ENCODE measurements around the gene AHSP.
"Not testable (repeated sequence)": the region's sequence is repeated elsewhere in the genome, so short reads cannot be mapped to it uniquely, and the experiment has no call there.

DNA sequence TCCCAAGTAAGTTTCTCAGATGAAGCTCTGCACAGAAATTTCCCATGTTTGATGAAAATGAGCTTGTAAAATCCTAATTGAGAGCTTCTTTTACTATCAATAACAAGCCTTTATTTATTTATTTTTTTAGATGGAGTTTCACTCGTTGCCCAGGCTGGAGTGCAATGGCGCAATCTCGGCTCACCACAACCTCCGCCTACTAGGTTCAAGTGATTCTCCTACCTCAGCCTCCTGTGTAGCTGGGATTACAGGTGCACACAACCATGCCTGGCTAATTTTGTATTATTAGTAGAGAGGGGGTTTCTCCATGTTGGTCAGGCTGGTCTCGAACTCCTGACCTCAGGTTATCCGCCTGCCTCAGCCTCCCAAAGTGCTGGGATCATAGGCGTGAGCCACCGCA, 24.1 kb upstream of the AHSP start:
- not testable (repeated sequence) for TF ChIP-seq POLR2A (IDR thresholded peaks at IDR 0.05; ENCODE audit: low read depth, low read length); MAFK (IDR thresholded peaks at IDR 0.05; ENCODE audit: low read depth, low read length); NFE2L2 (IDR thresholded peaks at IDR 0.05; ENCODE audit: low read depth, low read length); RAD21 (IDR thresholded peaks at IDR 0.05; ENCODE audit: low read length); FOS (IDR thresholded peaks at IDR 0.05; ENCODE audit: low read depth, low read length); SMC3 (IDR thresholded peaks at IDR 0.05; ENCODE audit: low read depth, low read length); CEBPB (IDR thresholded peaks at IDR 0.05; ENCODE audit: low read depth, low read length); USF2 (IDR thresholded peaks at IDR 0.05; ENCODE audit: low read depth, low read length)
- TF ChIP-seq, protein P1, sequence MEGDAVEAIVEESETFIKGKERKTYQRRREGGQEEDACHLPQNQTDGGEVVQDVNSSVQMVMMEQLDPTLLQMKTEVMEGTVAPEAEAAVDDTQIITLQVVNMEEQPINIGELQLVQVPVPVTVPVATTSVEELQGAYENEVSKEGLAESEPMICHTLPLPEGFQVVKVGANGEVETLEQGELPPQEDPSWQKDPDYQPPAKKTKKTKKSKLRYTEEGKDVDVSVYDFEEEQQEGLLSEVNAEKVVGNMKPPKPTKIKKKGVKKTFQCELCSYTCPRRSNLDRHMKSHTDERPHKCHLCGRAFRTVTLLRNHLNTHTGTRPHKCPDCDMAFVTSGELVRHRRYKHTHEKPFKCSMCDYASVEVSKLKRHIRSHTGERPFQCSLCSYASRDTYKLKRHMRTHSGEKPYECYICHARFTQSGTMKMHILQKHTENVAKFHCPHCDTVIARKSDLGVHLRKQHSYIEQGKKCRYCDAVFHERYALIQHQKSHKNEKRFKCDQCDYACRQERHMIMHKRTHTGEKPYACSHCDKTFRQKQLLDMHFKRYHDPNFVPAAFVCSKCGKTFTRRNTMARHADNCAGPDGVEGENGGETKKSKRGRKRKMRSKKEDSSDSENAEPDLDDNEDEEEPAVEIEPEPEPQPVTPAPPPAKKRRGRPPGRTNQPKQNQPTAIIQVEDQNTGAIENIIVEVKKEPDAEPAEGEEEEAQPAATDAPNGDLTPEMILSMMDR (conservative IDR thresholded peaks at IDR 0.05; ENCODE audit: low read depth, low read length), result not testable (repeated sequence)
- TF ChIP-seq, protein P2, sequence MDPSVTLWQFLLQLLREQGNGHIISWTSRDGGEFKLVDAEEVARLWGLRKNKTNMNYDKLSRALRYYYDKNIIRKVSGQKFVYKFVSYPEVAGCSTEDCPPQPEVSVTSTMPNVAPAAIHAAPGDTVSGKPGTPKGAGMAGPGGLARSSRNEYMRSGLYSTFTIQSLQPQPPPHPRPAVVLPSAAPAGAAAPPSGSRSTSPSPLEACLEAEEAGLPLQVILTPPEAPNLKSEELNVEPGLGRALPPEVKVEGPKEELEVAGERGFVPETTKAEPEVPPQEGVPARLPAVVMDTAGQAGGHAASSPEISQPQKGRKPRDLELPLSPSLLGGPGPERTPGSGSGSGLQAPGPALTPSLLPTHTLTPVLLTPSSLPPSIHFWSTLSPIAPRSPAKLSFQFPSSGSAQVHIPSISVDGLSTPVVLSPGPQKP (IDR thresholded peaks at IDR 0.05; ENCODE audit: borderline replicate concordance, low read depth, low read length), result not testable (repeated sequence)
